CD4-positive, alpha-beta T cell treated with Interleukin-1 beta for 1 hour (primary cell): ENCODE results near the gene TRHDE.

Source experiments
- DNase-seq, 2 donors: peaks; one replicate each; pipeline ENCODE4 v3.0.0-alpha.2; 2020 to 2022

Gene TRHDE

DNA sequence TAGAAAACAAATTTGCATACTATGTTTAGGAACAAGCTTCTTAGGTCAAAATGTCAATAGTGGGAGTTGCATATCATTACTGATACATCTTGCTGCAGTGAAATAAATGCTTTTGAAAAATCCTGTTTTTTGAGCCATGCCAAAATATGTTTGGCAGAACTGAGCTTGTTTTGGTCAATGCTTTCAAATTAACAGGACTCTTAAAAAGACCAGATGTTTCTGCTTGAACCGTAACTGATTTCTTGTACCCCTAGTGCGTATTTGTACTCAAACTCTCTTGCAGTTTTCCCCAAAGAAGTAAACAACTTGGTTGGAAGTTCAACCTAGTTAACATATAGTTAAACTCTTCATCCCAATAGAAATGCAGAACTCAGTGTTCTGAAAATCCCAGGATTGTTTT is 3.4 kb downstream of the TRHDE start:
- DNase-seq: no peak

GRCh38 chr12:72276181-72276805 is 4.1 kb downstream of the TRHDE start:
- no peak for DNase-seq

DNA sequence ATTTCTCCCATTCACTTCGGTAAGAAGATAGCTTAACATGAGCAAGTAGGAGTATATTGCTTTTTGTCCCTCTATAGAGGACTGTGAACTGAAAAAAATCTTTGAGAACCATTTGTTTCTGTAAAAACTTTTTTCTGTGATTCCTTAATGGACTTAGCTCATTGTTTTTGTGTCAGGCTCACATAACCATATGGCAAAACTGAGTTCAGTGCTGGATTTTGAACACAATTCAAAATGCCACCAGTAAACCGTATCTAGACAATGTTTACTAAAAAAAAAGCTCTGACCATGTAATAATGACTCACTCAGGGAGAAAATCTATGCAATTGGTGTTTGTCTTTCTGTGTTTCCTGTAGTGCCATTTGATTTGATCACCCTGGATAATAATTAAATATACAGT is 5.2 kb downstream of the TRHDE start:
- no peak for DNase-seq

GRCh38 chr12:72278894-72279293 is 6.7 kb downstream of the TRHDE start:
- no peak for DNase-seq

- no peak for DNase-seq
Observed at GRCh38 chr12:72281126-72281525, 9.0 kb downstream of the TRHDE start.

- DNase-seq: no peak
Observed at GRCh38 chr12:72282721-72283120, 10.6 kb downstream of the TRHDE start.

DNA sequence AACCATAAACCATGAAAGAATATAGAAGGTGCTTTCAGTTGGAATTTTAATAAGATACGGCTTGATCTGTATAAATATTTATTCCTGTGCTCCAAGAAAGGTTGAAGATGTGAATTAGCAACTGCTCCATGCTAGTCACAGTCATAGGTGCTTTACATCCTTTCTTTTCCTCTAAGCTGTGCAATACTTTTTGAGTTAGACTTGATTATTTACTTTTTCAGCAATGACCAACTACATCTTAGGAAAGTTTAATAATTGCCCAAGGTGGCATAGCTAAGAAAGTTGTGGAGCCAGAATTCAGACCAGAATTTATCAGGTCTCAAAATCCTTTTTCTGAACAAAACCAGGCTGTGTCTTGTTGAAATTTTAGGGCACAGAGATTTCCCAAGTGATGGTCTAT is 13.7 kb downstream of the TRHDE start:
- no peak for DNase-seq

- no peak for DNase-seq
Observed at GRCh38 chr12:72286526-72286925, 14.4 kb downstream of the TRHDE start.

GRCh38 chr12:72288436-72288835 is 16.3 kb downstream of the TRHDE start:
- DNase-seq: no peak

DNA sequence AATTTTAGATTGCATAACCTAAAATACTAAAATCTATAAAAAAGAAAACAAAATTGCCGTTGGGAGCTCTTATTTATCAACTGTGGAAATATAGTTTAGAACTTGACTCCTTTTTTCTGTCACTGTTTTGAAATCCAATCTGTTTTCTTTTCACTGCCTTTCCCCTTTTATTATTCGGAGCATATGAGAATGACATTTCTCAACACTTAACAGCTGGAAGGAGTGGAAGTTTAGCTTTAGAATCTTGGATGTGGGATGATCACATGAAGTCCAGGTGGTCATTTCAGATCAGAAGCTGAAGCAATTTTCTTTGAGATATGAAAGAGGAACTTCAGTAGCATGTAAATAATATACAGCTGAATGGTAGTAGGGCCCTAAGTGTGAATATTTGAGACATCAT is 16.7 kb downstream of the TRHDE start:
- no peak for DNase-seq

DNA sequence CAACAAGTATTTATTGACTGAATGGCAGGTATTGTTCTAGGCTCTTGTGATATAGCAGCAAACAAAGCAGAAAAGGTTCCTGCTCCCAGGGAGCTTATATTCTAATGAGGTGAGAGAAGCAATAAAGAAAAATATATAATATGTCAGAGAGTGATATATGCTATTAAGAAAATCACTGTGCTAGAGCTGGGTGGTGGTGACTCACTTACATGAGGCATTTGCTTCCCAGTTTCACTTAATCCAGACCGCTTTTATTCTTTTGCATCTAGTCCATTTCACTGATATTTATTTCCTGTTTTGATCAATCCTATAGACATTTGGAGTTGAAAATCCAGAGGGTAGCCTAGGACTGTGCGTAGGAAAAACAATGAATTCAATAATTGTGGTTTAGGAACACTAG is 17.5 kb downstream of the TRHDE start:
- DNase-seq: no peak

GRCh38 chr12:72291175-72291574 is 19.0 kb downstream of the TRHDE start:
- DNase-seq: no peak

DNA sequence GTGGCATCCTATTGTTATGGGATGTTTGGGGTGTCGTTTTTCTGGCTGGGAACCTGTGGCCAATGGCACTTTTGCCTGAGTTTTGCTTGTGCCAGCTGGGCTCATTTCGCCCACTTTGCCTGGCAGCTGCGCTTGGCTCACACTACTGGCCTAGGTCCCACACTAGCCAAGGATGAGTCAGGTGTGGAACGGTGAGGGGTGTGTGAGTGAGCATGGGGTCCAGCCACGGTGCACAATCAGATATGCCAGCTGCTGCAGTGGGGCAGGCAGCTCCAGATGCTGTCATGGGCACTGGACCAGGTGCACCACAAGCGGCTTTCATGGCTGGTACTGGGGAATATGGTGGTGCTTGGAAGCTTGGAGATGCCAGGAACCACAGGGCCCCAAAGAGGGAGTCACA is 21.5 kb downstream of the TRHDE start:
- DNase-seq: no peak

DNA sequence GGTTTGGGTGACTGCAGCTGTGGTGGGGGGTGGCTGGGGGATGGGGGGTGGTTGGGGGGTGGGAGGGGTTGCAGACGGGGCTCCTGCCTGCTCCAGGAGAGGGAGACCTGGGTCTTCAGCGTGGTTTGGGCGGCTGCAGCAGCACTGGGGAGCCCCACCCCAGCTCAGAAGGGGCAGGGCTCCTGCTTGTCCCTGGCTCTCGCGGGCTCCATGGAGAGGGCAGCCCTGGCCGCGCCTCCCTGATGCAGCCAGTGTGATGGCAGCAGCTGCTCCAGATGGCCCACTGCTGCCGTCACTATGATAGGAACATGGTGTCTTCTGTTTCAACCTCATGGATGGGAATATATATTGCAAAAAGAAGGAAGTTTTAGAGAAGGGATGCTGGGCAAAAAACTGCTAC is 22.9 kb downstream of the TRHDE start:
- no peak for DNase-seq

GRCh38 chr12:72295744-72296143 is 23.6 kb downstream of the TRHDE start:
- DNase-seq: no peak

- no peak for DNase-seq
Observed at GRCh38 chr12:72296389-72296788, 24.2 kb downstream of the TRHDE start.

GRCh38 chr12:72297666-72298065 is 25.5 kb downstream of the TRHDE start:
- DNase-seq: no peak

DNA sequence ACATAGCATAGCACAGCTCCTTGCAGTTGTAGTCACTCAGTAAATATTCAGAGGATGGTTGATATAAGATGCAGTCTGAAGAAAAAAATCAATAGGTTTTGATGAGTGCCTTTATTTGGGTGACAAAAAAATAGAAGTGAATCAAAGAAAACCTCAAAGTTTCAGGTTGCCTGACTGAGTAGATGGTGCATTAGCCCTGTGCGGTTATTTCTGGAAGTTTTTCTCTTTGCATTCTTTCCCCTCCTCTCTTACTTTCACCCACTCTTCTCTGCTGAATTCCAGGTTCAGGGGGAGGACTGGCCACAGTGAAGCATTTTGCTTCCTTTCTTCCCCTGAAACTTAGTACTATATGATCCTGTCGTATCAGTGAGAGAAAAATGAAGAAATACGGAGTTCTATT is 28.6 kb downstream of the TRHDE start:
- DNase-seq: no peak

GRCh38 chr12:72304751-72305150 is 32.6 kb downstream of the TRHDE start:
- no peak for DNase-seq

DNA sequence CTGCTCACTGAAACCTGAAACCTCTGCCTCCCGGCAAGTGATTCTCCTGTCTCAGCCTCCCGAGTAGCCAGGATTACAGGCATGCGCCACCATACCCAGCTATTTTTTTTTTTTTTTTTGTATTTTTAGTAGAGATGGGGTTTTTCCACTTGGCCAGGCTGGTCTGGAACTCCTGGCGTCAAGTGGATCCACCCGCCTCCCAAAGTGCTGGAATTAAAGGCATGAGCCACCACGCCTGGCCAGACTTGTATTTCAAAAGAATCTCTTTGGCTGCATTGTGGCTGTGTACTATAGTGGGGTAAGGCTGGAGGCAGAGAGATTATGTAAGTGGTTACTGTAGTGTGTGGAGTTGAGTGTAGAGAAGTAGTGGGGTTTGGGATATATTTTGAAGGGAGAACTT is 35.1 kb downstream of the TRHDE start:
- no peak for DNase-seq

GRCh38 chr12:72311946-72312345 is 39.8 kb downstream of the TRHDE start:
- no peak for DNase-seq

- no peak for DNase-seq
Observed at GRCh38 chr12:72313806-72314205, 41.6 kb downstream of the TRHDE start.

- no peak for DNase-seq
Observed at GRCh38 chr12:72315858-72316257, 43.7 kb downstream of the TRHDE start.

DNA sequence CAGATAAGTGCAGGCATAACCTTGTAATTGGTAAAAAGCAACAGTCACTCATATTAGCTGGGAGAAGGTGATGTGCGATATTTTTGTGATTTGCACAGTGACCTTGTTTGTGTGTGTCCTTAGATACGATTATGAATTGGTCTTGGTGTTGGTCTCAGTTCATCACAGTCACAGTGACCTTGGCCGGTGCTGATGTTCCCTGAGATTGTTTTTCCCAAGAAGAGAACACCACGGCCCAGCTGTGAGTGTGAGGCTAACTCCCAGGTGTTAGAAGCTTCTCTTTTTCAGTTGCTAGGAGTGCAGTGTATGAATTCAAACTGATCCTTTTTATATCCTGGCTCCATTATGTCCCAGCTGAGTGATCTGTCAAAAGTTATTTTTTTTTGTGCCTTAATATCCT is 46.2 kb downstream of the TRHDE start:
- DNase-seq: no peak

GRCh38 chr12:72323881-72324280 is 51.7 kb downstream of the TRHDE start:
- DNase-seq: no peak

DNA sequence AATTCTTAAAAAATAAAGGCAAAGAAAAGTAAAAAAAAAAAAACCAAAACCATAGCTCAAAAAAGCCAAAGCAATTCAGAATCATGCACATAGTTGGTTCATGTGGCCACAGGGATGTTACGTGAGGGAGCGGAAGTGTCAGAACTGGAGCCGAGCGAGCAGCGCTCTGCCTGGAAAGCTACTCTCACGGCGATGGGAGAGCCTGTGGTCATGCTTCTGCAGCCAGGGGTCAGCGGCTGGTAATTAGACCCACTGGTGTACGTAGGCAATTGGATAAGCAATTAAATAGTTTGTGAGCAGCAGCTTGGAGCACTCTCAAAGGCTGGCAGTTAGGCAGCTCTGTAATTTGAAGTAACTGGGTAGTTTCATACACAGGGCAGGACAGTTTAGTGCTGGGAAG is 58.1 kb downstream of the TRHDE start:
- no peak for DNase-seq
